ENCODE measurements around the gene MAP3K1.

MAP3K1 gene

DNA sequence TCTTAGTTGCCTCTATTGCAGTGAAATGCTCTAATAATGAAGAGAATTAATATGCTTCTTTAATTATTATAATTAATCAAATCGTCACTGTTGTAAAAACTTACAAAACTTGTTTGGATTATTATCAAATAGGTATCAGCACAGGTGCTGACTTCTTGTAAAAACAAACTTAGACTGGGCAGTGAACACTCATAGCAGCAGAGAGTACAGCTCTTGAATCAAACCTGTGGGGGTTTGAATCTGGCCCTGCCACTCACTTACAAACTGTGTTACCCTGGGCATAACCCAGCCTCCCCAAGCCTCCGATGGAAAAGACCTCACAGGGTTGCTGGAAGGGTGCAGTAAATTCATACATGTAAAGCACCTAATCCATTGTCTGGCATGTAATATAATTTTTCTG lies 35.1 kb downstream of the MAP3K1 start:
- no peak for DNase-seq

DNA sequence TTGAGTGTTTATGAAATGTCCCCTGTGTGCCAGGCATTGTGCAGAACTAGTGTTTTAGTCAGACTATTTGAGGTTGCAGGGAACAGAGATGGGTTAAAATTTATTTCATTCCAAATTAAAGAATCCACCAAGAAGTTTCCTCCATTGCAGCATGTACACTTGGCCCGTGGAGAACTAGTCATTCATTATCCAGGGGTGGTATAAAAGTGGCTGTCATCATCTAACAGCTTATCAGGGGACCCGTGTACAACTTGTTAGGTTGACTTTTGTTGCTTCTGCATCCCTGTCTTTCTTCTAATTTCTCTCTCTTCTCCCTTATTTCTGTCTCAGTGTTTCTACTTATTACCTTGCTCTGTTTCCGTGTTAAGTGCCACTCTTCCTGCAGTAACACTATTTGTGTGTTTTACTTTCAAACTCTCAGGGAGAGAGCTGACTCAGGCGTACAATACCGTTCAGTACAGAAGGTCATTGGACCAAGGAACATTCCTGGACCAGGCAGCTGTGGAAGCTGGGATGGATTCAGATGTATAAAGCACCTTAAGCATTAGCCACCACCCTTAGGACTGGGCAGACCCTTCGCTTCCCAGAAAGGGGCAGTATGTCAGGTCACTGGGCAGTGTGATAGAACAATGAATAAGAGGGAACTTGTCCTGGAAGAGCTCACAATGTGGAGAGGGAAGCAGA lies 36.1 kb downstream of the MAP3K1 start:
- DNase-seq = no peak

DNA sequence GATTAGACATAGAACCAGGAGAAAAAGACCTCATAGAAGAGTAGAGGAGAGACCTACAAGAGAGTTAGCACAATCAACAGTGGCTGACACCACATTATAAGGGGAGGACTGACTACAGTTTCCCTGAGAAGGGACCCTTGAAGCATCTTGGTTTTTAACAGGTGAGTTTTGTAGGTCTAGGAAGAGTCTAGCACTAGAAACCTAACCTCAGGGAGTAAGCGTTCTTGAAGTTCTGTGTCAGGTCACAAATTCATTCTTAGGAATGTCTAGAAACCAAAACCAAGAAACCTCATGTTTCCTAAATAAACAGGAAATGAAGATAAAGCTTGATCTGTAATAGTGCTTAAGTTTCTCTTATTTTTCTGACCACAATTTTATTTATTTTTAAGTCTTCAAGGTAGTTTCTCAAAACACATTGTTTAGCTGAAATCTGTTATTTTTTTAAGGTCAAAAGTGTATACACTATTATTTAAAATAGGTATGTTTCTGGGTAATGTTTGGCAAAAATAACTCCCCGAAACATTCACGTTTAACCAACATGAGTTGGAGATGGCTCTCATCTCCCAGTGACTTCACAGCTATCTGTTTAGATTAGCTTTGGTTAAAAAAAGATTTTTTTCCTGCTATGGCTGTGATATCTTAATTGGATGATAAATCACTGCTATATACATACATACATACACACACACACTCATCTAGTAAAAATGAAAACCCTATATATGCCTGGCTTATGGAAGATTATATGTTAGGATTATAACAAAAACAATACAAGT lies 37.1 kb downstream of the MAP3K1 start:
- no peak for DNase-seq

DNA sequence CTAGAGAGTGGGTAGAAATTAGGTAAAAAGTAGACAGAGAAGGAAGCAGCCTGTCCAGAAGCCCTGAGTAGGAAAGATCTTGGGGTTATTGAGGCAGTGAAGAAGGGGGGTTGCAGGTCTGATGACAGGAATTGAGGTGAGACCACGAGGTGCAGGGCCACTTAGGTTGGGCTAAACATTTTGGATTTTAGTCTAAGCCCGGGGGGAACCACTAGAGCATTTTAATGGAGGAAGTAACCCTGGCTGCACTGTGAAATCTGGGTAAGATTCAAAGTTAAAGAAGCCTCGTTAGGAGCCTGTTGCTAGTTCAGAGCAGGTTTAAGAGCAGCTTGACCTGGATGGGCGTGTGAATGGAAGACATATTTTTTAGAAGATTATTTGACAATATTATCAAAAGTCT lies 38.3 kb downstream of the MAP3K1 start:
- no peak for DNase-seq

DNA sequence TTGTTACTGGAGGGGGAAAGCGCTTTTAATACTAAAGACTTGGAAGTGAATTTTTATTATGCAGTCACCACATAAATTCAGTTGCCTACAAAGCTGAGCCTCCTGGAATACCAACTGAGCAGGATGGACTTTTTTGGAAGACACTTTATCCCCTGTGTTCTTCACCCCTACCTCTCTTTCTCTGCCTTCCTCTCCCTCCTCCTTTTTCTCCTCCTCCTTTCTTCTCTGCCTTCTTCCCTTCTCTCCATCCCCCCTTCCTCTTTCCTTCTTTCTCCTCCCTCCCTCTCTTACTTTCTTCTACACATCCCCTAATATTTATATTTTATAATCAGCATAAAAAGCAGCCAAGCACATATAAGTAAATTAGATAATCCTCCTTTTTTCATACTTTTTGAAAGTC lies 39.6 kb downstream of the MAP3K1 start:
- DNase-seq = no peak

DNA sequence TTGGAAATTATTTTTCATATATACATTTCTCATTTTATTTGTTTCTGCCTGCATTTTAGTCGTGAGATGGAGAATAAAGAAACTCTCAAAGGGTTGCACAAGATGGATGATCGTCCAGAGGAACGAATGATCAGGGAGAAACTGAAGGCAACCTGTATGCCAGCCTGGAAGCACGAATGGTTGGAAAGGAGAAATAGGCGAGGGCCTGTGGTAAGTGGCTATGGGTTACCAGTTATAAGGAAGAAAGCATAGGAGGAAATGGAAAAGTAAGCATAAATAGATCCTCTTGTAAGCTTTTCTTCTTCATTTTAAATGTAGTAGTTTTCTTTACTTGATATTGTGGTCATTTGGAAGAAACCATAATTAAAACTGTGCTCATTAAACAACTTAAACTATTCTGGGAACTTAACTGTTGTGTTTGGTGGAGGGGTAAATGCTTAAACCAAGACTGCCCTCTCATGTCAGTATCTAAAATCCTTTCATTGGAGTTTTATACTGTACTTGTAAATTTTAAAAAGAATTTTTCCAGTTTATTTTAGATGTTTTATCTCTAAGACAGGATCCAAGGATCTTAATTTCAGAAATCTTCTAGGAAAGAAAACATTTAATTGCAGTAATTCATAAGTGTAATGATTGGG lies 41.3 kb downstream of the MAP3K1 start:
- DNase-seq = no peak

DNA sequence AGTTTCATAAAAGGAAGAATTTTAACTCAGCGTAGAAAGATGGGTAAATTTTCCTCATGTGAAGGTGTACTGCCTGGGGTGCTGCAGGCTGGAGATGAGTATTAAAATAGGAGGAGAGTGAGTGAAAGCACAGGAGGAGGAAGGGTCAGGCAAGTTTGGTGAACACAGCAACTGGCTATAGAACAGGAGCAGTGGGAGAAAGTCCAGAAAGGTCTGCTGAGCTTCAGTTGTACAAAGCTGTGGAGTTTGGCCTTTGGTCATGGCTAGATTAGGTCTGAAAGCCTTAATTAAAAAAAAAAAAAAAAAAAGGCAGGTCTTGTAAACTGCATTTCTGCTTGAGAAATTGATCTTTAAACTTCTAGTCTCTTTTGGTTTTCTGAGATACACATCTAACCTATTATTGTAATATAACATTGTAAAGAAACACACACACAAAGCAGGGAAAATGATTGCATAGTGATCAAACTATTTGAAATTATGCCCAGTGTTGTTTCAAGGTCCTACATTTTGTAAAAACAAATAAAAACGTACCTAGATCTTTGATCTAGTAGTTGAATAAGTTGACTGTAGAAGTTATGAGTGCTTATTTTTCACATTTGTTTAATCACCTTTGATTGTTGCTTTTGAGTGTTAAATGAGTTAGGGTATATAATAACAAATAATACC lies 43.6 kb downstream of the MAP3K1 start:
- DNase-seq = no peak

DNA sequence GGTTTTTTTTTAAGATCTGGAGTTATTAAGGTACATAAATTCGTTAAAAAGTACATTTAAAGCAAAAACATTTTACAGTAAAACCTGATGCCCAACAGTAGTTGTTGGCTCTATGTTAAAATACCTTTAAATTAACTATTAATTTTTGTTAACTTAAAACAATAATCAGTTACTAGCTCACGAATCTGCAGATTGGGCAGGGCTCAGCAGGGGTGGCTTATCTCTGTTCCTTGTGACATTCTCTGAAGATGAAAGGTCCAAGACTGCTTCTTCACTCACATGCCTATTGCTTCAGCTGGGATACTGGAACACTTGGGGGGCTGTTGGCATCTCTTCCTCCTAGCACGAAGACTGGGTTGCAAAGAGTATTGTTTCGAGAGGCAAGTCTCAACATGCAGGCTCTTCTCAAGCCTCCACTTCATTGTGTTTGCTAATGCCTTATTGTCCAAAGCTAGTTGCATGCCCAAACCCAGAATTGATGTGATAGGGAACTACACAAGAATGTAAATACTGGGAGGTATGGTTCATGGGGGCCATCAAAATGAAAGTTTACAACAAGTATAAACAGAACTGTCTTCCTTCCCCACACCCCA lies 46.6 kb downstream of the MAP3K1 start:
- DNase-seq = no peak

DNA sequence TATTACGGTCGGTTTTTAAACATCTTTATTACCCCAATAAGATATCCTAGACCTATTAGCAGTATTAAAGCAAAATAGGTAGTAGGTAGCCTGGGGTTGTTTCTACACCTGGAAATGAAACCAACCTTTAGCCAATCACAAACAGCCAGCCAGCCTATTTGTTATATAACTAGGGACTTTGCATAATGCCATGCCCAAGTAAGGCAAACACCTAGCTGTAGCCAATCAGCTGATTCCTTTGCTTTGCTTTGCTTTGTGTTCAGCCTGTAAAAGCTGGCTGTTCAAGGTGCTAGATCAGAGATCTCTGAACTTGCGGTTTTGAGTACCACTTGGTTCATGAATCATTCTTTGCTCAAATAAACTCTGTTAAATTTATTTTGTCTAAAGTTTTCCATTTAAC lies 47.6 kb downstream of the MAP3K1 start:
- no peak for DNase-seq

DNA sequence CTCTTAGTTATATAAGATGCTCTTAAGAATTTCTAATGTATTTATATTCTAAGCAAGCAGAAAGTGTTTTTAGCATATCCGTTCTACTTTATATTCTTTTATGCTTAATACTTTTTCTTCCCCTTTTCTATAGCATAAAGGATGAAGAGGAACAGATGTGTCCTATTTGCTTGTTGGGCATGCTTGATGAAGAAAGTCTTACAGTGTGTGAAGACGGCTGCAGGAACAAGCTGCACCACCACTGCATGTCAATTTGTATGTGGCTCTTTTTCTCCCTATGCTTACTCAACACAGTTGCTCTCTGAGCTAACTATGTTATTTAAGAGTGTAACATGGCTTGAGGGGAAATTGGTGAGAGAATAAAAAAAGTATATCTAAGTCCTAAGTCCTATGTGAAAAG lies 56.4 kb downstream of the MAP3K1 start:
- DNase-seq = no peak

DNA sequence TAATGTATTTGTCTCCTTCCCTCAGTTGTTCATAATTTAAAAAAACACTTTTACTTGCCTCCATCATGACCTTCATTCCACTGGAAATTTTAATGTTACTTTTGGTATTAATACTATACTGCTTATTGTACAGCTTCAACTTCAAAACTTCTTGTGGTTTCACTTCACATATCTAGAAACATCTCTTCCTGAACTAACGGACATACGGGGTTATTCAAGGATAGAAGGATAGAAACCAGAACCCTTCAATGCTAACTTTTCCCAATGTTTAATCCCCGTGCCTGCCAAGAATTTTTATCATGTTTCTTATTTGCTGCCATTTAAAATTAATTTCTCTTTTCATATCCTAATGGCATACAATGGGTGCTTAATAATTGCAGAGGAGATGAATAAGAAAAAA lies 57.7 kb downstream of the MAP3K1 start:
- no peak for DNase-seq

DNA sequence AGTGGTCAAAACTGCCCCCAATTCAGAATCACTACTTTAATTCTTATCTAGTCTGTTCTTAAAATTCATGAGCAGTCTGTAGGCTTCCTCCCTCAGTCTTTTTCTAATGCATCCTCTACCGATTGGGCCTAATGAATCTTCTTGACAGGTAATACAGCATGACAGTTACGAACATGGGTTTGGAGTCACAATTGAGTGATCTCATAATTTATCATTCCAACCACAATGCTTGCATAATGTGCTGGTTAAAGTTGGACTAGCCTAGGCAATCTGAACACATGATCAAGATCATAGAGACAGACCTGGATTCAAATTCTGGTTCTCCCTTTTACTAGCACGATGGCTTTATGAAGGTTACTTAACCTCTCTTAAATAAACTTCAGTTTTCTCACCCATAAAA lies 61.0 kb downstream of the MAP3K1 start:
- no peak for DNase-seq

DNA sequence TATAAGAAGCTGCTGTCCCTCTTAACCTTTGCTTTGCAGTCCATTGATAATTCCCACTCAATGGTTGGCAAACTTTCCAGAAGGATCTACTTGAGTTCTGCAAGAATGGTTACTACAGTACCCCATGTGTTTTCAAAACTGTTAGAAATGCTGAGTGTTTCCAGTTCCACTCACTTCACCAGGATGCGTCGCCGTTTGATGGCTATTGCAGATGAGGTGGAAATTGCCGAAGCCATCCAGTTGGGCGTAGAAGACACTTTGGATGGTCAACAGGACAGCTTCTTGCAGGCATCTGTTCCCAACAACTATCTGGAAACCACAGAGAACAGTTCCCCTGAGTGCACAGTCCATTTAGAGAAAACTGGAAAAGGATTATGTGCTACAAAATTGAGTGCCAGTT lies 66.2 kb downstream of the MAP3K1 start:
- DNase-seq = no peak

DNA sequence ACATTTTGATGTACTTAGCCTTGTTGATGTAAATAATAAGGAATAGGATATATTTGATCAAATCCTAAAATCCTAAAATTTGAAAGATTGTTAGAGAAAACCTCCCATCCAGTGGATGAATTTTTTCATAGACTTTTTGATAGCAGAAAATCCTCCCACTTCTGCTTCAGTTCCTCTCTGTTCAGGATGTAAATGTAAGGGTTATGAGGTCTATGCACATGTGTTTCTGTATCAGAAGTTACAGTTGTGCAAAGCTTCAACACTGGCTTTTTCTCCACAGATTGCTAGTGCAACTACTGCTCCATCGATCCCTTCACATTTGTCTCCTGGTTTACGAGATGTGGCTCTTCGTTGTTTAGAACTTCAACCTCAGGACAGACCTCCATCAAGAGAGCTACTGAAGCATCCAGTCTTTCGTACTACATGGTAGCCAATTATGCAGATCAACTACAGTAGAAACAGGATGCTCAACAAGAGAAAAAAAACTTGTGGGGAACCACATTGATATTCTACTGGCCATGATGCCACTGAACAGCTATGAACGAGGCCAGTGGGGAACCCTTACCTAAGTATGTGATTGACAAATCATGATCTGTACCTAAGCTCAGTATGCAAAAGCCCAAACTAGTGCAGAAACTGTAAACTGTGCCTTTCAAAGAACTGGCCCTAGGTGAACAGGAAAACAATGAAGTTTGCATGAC lies 78.1 kb downstream of the MAP3K1 start:
- DNase-seq = no peak

DNA sequence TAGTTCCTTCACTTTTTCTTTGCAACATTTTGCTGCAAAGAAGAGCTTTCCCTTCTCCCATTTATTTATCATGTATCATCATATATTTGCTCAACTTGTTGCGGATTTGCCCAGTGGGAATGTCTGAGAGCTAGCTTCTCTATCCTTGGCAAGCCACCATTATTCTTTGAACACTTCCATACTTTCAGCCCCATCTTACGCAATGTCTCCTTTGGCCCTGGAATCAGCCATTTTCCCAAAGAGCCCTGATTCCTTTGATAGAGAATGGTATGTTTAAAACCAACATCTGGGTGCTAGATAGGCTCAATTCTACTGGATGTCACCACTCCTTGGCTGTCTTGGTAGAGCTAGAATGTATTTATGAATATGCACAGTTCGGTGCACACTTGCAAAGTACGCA lies 81.4 kb downstream of the MAP3K1 start:
- no peak for DNase-seq

DNA sequence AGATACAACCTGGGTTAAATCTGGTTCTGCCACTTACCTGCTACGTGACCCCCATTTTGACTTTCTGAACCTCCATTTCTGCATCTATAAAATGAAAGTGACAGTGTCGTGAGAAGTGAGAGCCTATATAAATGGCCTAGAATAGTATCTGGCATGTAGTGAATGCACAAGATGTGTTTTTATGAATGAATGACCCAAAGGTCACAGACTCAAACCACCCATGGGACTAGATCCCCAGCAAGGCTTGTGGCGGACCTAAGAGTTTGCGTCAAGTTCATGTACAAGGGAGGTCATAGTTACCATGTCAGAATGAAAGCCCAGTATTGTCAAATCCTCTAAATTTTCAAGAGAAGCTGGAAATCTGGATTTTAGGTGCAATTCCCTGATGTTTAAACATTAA lies 82.9 kb downstream of the MAP3K1 start:
- DNase-seq = no peak

DNA sequence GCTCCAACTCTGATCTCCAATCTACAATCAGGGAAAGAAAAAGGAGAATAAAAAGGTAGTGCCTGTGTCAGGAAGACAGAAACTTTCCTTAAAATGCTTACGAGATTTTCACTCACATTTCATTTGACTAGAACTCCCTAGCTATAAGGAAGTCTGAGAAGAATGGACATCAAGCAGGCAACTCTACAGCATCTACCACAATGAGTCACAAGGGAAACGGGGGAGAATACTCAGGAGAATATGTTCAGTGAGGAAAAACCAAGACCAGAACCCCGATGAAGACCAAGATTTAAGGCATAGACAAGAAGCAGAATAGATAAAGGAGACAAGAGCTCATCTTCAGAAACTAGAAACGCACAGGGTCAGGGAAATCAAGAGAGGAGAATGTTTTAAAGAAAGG lies 85.0 kb downstream of the MAP3K1 start:
- DNase-seq = no peak

DNA sequence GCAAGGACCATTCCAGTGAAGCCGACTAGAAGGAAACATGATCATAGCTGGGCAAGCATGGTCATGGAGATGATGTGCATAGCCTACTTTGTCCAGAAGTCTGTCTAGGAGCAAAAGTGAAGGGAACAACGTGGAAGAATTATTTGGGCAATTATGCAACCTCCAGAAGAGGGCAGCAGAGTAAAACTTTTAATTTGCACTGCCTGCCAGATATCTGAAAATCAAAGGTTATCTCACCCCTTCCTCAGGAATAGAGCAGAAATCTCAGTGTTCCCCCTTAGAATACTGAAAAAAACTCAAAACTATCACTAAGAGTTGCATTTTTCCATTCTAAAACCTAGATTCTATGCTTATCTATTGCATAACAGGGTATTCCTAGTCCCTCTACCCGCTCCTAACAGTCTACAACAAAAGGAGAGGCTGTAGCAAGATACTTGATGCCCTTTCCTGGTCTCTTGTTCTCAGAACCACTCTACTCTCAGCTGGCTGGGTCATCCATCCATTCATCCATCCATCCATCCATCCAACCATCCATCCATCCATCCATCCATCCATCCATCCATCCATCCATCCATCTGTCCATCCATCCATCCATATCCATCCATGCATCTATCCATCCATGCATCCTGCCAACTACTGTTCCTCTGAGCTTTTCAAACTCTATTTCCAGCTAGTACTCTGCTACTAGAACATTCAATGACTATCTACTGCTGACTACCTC lies 85.7 kb downstream of the MAP3K1 start:
- no peak for DNase-seq

DNA sequence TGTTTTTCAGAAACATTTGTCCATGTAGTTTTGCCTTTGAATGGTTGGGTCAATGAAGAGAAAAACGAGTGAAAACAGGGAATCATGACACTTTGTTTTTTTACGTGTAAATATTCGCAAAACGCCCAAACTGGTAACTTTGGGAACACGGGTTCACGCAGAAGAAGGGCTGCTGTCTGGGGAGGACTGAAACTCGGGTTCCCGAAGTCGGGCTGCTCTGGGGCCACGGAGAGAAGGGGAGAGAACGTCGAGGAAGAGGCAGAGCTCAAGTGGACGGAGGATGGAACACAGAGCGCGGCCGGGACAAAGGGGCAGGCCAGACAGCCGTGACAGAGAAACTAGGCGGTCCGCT lies 93.6 kb downstream of the MAP3K1 start:
- no peak for DNase-seq

DNA sequence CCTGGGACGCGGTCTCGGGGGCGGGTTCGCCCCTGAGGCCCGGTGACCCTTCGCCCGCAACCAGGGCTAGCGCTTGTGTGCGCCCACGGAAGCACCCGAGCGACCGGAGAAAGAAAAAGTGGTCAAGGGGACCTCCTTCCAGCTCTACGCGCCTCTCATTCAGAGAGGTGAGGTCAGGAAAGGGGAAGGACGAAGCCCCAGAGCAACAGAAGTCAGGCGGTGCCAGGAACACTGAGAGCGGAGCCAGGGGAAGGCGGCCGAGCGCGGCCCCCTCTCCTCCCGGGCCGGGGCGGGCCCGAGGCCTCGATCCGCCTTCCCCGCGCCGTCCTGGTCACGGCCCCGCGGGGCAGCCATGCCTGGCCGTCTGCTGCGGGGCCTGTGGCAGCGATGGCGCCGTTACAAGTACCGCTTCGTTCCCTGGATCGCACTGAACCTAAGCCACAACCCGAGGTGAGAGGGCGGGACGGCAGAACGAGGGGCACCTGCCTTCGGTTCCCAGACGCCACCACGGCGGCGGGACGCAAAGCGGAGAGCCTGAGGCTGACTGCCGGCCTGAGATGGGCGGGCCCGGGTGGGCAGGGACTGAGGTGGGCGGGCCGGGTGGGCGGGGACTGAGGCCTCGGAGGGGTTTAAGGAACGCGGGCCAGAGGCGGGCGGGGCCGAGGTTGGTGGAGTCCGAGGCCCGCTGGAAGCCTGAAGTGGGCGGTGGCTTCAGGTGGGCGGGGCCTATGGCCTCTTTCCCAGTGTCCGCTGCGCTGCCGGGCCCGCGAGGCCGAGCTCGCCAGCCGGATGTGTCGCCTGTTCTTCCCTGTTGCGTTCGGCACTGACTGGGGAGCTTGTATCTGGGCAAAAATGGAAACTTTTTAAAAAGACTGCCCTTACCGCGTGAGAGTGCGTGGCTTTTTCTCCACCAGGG lies 94.2 kb downstream of the MAP3K1 start, which contains the start of gene SETD9:
Gene SETD9, plus strand, starts transcription at position 303 of the 916 bp plus-strand sequence. Its CDS starts 50 bp downstream, at position 353.
- peak; percentile 91 for DNase-seq

Measured in stimulated activated CD4-positive, alpha-beta T cell treated with anti-CD3 and anti-CD28 coated beads, Interleukin-12 subunit alpha, Interleukin-12 subunit beta, amount 100 ng/mL, for 4 hours (primary cell).